Keratinocyte (primary cell): ENCODE data around the gene SIGLEC9. TPM values are rescaled to one million over a fixed set of nuclear protein-coding genes. Genes with fewer than 3 reads are reported as not detected.

Experiments
- DNase-seq: peaks from one replicate; pipeline ENCODE4 v3.0.0-alpha.2; 2011; ENCODE audit warnings: low read depth, missing footprints, low spot score
- FAIRE-seq: peaks from 2 replicates; lab custom pipeline; 2011; peaks lifted over from hg19 to GRCh38; lab: Jason Lieb, UNC
- H2AFZ ChIP-seq: 2 replicates; pipeline ENCODE4 v1.6.0; 2012; ENCODE audit warnings: low read length, control low read depth, inconsistent platforms; ENCODE audit not compliant: control insufficient read depth
- H3K27ac ChIP-seq: 2 replicates; pipeline ENCODE4 v1.5.1; 2011; ENCODE audit warnings: low read length; ENCODE audit not compliant: control insufficient read depth, insufficient read depth
- H3K27me3 ChIP-seq: 3 replicates; pipeline ENCODE4 v1.6.0; 2011; ENCODE audit warnings: low read length; ENCODE audit not compliant: control insufficient read depth, insufficient read depth; ENCODE audit errors: extremely low read depth
- H3K36me3 ChIP-seq, 2 experiments: 2 replicates in 1 of 2; 3 replicates in 1 of 2; pipeline ENCODE4 v1.5.1; 2011; ENCODE audit warnings: low read length in 2 of 2, mild to moderate bottlenecking in 1 of 2; ENCODE audit not compliant: control insufficient read depth in 2 of 2, insufficient read depth in 2 of 2; ENCODE audit errors: extremely low read depth in 1 of 2
- H3K4me1 ChIP-seq: 3 replicates; pipeline ENCODE4 v1.5.1; 2011; ENCODE audit warnings: low read length; ENCODE audit not compliant: control insufficient read depth, insufficient read depth; ENCODE audit errors: extremely low read depth
- H3K4me2 ChIP-seq: 3 replicates; pipeline ENCODE4 v1.6.0; 2011; ENCODE audit warnings: low read depth, low read length; ENCODE audit not compliant: control insufficient read depth, insufficient read depth; ENCODE audit errors: extremely low read depth
- H3K4me3 ChIP-seq, 3 experiments: fragments of 200-600 bp in 1 of 3; sonication (generic) in 1 of 3; 2 replicates in 2 of 3; 3 replicates in 1 of 3; pipeline ENCODE4 v1.5.1; 2011 to 2016; ENCODE audit warnings: low read length in 3 of 3, mild to moderate bottlenecking in 3 of 3, control low read depth in 2 of 3, inconsistent platforms in 1 of 3, low read depth in 1 of 3, mixed read lengths in 1 of 3, mixed run types in 1 of 3, moderate library complexity in 1 of 3; ENCODE audit not compliant: control insufficient read depth in 2 of 3, insufficient read depth in 2 of 3; ENCODE audit errors: extremely low read depth in 1 of 3
- H3K79me2 ChIP-seq: 2 replicates; pipeline ENCODE4 v1.6.0; 2012; ENCODE audit warnings: low read length; ENCODE audit not compliant: control insufficient read depth, insufficient read depth
- H3K9ac ChIP-seq: 3 replicates; pipeline ENCODE4 v1.6.0; 2011; ENCODE audit warnings: low read length; ENCODE audit not compliant: control insufficient read depth, insufficient read depth; ENCODE audit errors: extremely low read depth
- H3K9me1 ChIP-seq: 3 replicates; pipeline ENCODE4 v1.6.0; 2011; ENCODE audit warnings: low read length; ENCODE audit not compliant: control insufficient read depth, insufficient read depth; ENCODE audit errors: extremely low read depth
- H3K9me3 ChIP-seq: 2 replicates; pipeline ENCODE4 v1.5.1; 2012; ENCODE audit warnings: low read depth, low read length; ENCODE audit not compliant: control insufficient read depth
- H4K20me1 ChIP-seq: 3 replicates; pipeline ENCODE4 v1.6.0; 2011; ENCODE audit warnings: low read length; ENCODE audit not compliant: control insufficient read depth, insufficient read depth; ENCODE audit errors: extremely low read depth
- CTCF ChIP-seq, 3 experiments: IDR thresholded peaks in 1 of 3; conservative IDR thresholded peaks in 1 of 3; optimal IDR thresholded peaks in 1 of 3; 2 replicates in 2 of 3; 3 replicates in 1 of 3; pipeline versions ENCODE3 to v1.5.1; 2011; ENCODE audit warnings: low read length in 3 of 3, mild to moderate bottlenecking in 3 of 3, moderate library complexity in 2 of 3, control low read depth in 1 of 3, inconsistent platforms in 1 of 3; ENCODE audit not compliant: insufficient read depth in 2 of 3; ENCODE audit errors: extremely low read depth in 1 of 3
- EZH2 ChIP-seq: IDR thresholded peaks from one replicate; pipeline ENCODE4 v1.6.1; 2012; ENCODE audit warnings: inconsistent platforms, mild to moderate bottlenecking, low read length, moderate library complexity
- dilution Hi-C: fragments of 300-500 bp; cut with MboI; formaldehyde crosslinking; loops from one replicate; pipeline ENCODE4 v1.7.0; 2020; ENCODE audit warnings: low sequenced_read_pairs; ENCODE audit not compliant: extremely low pct_ligation_motif_present
- polyA plus RNA-seq, 5 experiments: library from polyadenylated mRNA; depleted of rRNA in 3 of 5; stranded (reverse) in 3 of 5; stranded (forward) in 1 of 5; unstranded in 1 of 5; fragments of >200 nt; gene quantifications; 1 replicate in 1 of 5; 2 replicates in 3 of 5; 3 replicates in 1 of 5; pipeline versions ENCODE4 v1.2.1 to v1.2.3, GENCODE V29; 2011 to 2012; ENCODE audit warnings: missing spikeins in 2 of 5, low read depth in 1 of 5, low replicate concordance in 1 of 5

SIGLEC9 gene
- polyA plus RNA-seq, 1 donor (not counting 4 experiments of a cell fraction or from before 2014, with no cell fraction given): not detected

- Histone ChIP-seq H3K4me1 (no peaks in the 10 kb centered on the region), H3K9me3 (no peaks in the 10 kb centered on the region), H3K27me3 (peaks cover 3% of the 10 kb centered on the region), H3K79me2 (no peaks in the 10 kb centered on the region), H3K9ac (no peak overlapping the region), H2AFZ (no peak overlapping the region), H3K4me3 (no peak overlapping the region), H3K4me2 (no peak overlapping the region), H4K20me1 (no peaks in the 10 kb centered on the region), H3K9me1 (no peaks in the 10 kb centered on the region), H3K36me3 (no peaks in the 10 kb centered on the region), H3K27ac (no peak overlapping the region)
- TF ChIP-seq EZH2: no peak
- no peak for TF ChIP-seq CTCF (optimal IDR thresholded peaks at IDR 0.05 in 1 of 3, IDR thresholded peaks at IDR 0.05 in 1 of 3, conservative IDR thresholded peaks at IDR 0.05 in 1 of 3; ENCODE audit: extremely low read depth in 1 of 3, insufficient read depth in 2 of 3, low read length in 3 of 3)
- no peak for DNase-seq
- FAIRE-seq: no peak
- dilution Hi-C loops: no loop called here
Observed at GRCh38 chr19:51119611-51120010, 5.1 kb upstream of the SIGLEC9 start.

DNA sequence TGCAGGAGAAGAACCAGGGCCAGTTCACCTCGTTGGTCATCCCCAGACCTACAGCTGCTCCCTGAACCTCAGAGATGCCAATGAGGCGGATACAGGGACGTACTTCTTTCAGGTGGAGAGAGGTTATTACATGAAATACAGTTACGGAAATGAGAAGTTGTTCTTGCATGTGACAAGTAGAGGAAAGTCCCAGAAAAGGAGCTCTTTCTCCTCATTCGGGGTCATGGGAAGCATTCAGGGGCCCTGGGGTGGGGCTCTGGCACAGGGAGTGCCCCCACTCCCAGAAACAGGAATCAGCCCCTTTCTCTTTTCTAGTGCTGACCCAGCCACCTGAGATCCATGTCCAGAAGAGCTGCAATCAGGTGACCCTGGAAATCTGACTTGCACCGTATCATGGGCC is 4.5 kb upstream of the SIGLEC9 start:
- Histone ChIP-seq H3K4me1 (no peaks in the 10 kb centered on the region), H3K79me2 (no peaks in the 10 kb centered on the region), H3K9ac (no peak overlapping the region), H3K4me2 (no peak overlapping the region), H3K36me3 (no peaks in the 10 kb centered on the region), H4K20me1 (no peaks in the 10 kb centered on the region), H3K27me3 (peaks cover 3% of the 10 kb centered on the region), H3K27ac (no peak overlapping the region), H3K9me3 (no peaks in the 10 kb centered on the region), H2AFZ (no peak overlapping the region), H3K4me3 (no peak overlapping the region), H3K9me1 (no peaks in the 10 kb centered on the region)
- no peak for TF ChIP-seq CTCF (optimal IDR thresholded peaks at IDR 0.05 in 1 of 3, IDR thresholded peaks at IDR 0.05 in 1 of 3, conservative IDR thresholded peaks at IDR 0.05 in 1 of 3; ENCODE audit: extremely low read depth in 1 of 3, insufficient read depth in 2 of 3, low read length in 3 of 3)
- DNase-seq (no peak), FAIRE-seq (no peak)
- dilution Hi-C loops: no loop called here
